ENCODE data around the gene WWOX. TPM values are rescaled to one million over a fixed set of nuclear protein-coding genes. Genes with fewer than 3 reads are reported as not detected.

WWOX gene
- total RNA-seq, 1 donor from 2014 or later: 34.9 TPM

DNA sequence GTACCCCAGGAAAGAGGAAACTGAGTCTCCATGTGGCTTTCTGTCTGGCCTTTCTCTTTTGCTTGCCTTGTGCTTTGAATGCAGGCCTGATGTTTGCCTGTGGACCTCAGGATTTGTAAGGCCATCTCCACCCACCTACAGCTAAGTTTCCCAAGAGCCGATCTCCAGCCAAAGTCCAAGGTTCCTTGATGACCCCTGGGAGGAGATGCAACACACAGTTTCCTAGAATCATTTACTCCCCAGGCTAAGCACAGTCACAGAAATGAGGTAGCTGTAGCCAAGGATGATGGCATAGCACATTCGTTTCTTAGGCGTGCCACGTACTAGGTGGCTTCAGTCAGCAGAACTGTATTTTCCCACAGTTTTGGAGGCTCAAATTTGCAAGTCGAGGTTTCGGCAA is 905.6 kb downstream of the WWOX start:
- DNase-seq (ENCODE audit: low read depth): no peak
- H3K27me3 ChIP-seq (ENCODE audit: control insufficient read depth, insufficient read depth, low read length): no peaks in the 10 kb centered on the region
- TF ChIP-seq, protein P1, sequence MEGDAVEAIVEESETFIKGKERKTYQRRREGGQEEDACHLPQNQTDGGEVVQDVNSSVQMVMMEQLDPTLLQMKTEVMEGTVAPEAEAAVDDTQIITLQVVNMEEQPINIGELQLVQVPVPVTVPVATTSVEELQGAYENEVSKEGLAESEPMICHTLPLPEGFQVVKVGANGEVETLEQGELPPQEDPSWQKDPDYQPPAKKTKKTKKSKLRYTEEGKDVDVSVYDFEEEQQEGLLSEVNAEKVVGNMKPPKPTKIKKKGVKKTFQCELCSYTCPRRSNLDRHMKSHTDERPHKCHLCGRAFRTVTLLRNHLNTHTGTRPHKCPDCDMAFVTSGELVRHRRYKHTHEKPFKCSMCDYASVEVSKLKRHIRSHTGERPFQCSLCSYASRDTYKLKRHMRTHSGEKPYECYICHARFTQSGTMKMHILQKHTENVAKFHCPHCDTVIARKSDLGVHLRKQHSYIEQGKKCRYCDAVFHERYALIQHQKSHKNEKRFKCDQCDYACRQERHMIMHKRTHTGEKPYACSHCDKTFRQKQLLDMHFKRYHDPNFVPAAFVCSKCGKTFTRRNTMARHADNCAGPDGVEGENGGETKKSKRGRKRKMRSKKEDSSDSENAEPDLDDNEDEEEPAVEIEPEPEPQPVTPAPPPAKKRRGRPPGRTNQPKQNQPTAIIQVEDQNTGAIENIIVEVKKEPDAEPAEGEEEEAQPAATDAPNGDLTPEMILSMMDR (IDR thresholded peaks at IDR 0.05; ENCODE audit: insufficient read depth, low read length, poor library complexity, severe bottlenecking): no peak
- H3K36me3 ChIP-seq (ENCODE audit: control insufficient read depth, insufficient read depth, low read length): no peaks in the 10 kb centered on the region
- H3K4me3 ChIP-seq (ENCODE audit: low read depth, low read length): no peak overlapping the region

DNA sequence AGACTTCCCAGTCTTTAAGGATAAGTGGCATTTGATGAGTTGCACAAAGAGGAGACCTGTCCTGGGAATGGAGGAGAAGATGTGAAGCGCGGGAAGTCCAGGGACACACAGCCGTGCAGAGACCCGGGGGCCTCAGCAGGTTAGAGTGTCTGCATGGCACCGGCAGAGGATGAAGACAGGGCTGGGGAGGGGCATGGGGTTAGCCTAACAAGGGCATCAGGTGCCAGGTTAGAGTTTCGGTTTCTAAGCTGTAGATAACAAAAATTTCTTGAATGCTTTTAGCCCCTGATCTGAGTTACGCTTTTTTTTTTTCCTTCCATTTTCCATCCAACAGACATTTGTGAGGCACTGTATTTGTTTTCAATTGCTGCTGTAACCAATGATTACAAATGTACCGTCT is 906.8 kb downstream of the WWOX start:
- TF ChIP-seq, protein P1 (IDR thresholded peaks at IDR 0.05; ENCODE audit: insufficient read depth, low read length, poor library complexity, severe bottlenecking): no peak
- DNase-seq (ENCODE audit: low read depth): no peak
- H3K27me3 ChIP-seq (ENCODE audit: control insufficient read depth, insufficient read depth, low read length): no peaks in the 10 kb centered on the region
- H3K4me3 ChIP-seq (ENCODE audit: low read depth, low read length): no peak overlapping the region
- no peaks in the 10 kb centered on the region for H3K36me3 ChIP-seq (ENCODE audit: control insufficient read depth, insufficient read depth, low read length)

DNA sequence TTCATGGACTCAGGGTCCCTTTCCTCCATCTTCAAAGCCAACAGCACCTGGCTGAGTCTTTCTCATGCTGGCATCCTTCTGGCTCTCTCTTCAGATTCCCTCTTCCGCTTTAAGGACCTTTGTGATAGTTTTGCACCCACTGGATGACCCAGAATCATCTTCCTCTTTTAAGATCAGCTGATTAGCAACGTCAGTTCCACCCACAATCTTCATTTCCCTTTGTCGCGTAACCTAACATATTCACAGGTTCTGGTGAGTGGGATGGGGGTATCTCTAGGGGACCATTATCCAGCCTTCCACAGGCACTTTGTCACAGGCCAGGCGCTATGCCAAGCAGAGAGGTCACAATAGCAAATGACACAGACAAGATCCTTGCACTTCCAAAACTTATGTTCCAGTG is 907.3 kb downstream of the WWOX start:
- Histone ChIP-seq H3K4me3 (ENCODE audit: low read depth, low read length) (no peak overlapping the region), H3K36me3 (ENCODE audit: control insufficient read depth, insufficient read depth, low read length) (no peaks in the 10 kb centered on the region), H3K27me3 (ENCODE audit: control insufficient read depth, insufficient read depth, low read length) (no peaks in the 10 kb centered on the region)
- TF ChIP-seq, protein P1 (IDR thresholded peaks at IDR 0.05; ENCODE audit: insufficient read depth, low read length, poor library complexity, severe bottlenecking): no peak
- no peak for DNase-seq (ENCODE audit: low read depth)

DNA sequence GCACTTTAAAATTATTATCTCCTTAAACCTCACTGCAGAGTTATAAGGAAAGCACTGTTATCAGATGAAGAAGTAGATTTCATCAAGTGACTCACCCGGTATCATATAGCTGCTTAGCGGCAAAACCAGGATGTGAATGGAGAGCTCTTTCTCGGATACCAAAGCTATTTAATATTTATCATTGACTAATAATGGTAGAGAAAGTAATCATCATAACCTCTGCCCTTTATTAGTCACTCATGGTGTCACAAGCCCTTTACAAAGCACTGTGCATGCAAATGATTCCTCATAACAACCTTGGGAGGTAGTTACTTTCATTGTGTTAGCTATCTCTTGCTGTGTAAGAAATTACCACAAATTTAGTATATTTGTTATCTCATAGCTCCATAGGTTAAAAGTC is 908.2 kb downstream of the WWOX start:
- Histone ChIP-seq H3K27me3 (ENCODE audit: control insufficient read depth, insufficient read depth, low read length) (no peaks in the 10 kb centered on the region), H3K36me3 (ENCODE audit: control insufficient read depth, insufficient read depth, low read length) (no peaks in the 10 kb centered on the region), H3K4me3 (ENCODE audit: low read depth, low read length) (no peak overlapping the region)
- TF ChIP-seq, protein P1 (IDR thresholded peaks at IDR 0.05; ENCODE audit: insufficient read depth, low read length, poor library complexity, severe bottlenecking): no peak
- no peak for DNase-seq (ENCODE audit: low read depth)

DNA sequence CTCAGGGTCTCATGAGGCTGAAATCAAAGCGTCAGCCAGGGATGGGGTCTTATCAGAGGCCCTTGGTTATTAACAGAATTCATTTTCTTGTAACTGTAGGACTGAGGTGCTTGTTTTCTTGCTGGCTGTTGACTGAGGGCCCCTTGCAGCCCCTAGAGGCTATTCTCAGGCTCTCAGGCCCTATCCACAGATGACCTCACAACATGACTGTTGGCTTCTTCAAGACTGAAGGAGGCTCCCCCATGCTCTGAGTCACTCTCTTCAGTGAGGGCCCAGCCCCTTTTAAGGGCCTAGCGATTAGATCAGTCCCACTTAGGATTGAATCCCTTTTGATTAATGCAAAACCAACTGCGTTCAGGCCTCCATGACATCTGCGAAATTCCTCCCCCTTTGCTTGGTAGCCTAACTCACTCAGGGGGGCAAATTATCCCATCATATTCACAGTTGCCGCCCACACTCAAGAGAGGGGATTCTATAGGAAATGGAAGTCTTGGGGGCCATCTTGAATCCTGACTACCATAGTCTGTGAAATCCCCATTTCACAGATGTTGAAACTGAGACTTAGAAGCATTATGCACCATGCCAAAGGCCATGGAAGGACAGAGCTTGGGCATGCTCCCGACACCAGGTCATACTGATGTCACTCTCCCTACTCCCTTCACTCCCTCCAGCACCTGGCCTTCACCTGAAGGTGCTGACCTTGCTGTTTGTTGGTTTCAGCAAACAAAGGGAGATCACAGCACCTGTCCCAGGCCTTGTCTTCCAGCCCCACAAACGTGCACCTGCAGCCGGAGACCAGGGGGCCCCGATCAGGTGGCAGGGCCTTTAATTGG is 908.8 kb downstream of the WWOX start:
- no peak overlapping the region for H3K4me3 ChIP-seq (ENCODE audit: low read depth, low read length)
- no peaks in the 10 kb centered on the region for H3K27me3 ChIP-seq (ENCODE audit: control insufficient read depth, insufficient read depth, low read length)
- no peak for DNase-seq (ENCODE audit: low read depth)
- no peaks in the 10 kb centered on the region for H3K36me3 ChIP-seq (ENCODE audit: control insufficient read depth, insufficient read depth, low read length)
- TF ChIP-seq, protein P1 (IDR thresholded peaks at IDR 0.05; ENCODE audit: insufficient read depth, low read length, poor library complexity, severe bottlenecking): no peak

DNA sequence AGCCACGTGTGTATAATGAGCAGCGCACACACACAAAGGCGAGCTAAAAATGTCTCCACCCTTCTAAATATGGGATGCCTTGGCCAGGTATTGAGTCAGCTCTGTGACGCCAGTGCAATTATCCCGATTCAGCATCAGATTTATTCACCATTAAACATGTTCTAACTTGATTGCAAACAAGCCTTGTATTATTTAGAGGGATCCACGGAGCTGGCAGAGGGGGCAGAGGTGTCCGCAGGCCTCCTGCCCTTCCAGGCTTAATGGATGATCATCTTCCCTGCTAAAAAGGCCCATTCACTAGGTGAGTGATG is 909.4 kb downstream of the WWOX start:
- TF ChIP-seq, protein P1 (IDR thresholded peaks at IDR 0.05; ENCODE audit: insufficient read depth, low read length, poor library complexity, severe bottlenecking): no peak
- Histone ChIP-seq H3K27me3 (ENCODE audit: control insufficient read depth, insufficient read depth, low read length) (no peaks in the 10 kb centered on the region), H3K4me3 (ENCODE audit: low read depth, low read length) (no peak overlapping the region), H3K36me3 (ENCODE audit: control insufficient read depth, insufficient read depth, low read length) (no peaks in the 10 kb centered on the region)
- DNase-seq (ENCODE audit: low read depth): no peak

Measured in kidney epithelial cell (primary cell).